SK-N-SH (cell line): ENCODE measurements around the gene TCP10L. TPM values are rescaled to one million over a fixed set of nuclear protein-coding genes. Genes with fewer than 3 reads are reported as not detected.

ENCODE experiments used
- CTCF ChIA-PET: fragments of 300-600, 350-600 bp; formaldehyde crosslinking; extraction: SDS; loops from one replicate; lab custom pipeline; 2021; lab: Yijun Ruan, JAX
- POLR2A ChIA-PET: fragments of 350-600 bp; sonication (Branson Sonifier 250); formaldehyde crosslinking; extraction: SDS; loops from one replicate; lab custom pipeline; 2020; ENCODE audit warnings: antibody characterized with exemption, inconsistent platforms; lab: Yijun Ruan, JAX
- DNase-seq: peaks from one replicate; pipeline ENCODE4 v3.0.0; 2012
- H2AFZ ChIP-seq: fragments of 200-600 bp; sonication (generic); 2 replicates; pipeline ENCODE4 v1.8.1; 2016; ENCODE audit warnings: antibody characterized with exemption, mild to moderate bottlenecking, low read depth
- H3F3A ChIP-seq: fragments of 200-600 bp; sonication (generic); replicated peaks from 2 replicates; pipeline ENCODE3; 2016; ENCODE audit warnings: antibody characterized with exemption, mild to moderate bottlenecking; ENCODE audit not compliant: insufficient read depth
- H3K27ac ChIP-seq, 2 experiments: fragments of 200-500 bp in 1 of 2; fragments of 200-600 bp in 1 of 2; sonication (Bioruptor generic) in 1 of 2; sonication (generic), shearing (Covaris generic) in 1 of 2; 2 replicates each; pipeline versions ENCODE4 v1.5.1 to v1.6.1; 2014 to 2016; ENCODE audit warnings: low read depth in 2 of 2, inconsistent platforms in 1 of 2, low read length in 1 of 2, mild to moderate bottlenecking in 1 of 2, mixed read lengths in 1 of 2
- H3K27me3 ChIP-seq: fragments of 200-600 bp; sonication (generic), shearing (Covaris generic); 2 replicates; pipeline ENCODE4 v1.6.1; 2016; ENCODE audit warnings: mixed run types; ENCODE audit not compliant: insufficient read depth
- H3K36me3 ChIP-seq, 2 experiments: fragments of 200-500 bp in 1 of 2; fragments of 200-600 bp in 1 of 2; sonication (Bioruptor generic) in 1 of 2; sonication (generic) in 1 of 2; replicated peaks in 1 of 2; 2 replicates each; pipeline versions ENCODE3 to v1.5.1; 2014 to 2016; ENCODE audit warnings: low read length in 1 of 2, mild to moderate bottlenecking in 1 of 2; ENCODE audit not compliant: insufficient read depth in 2 of 2, control insufficient read depth in 1 of 2
- H3K4me1 ChIP-seq, 2 experiments: fragments of 200-500 bp in 1 of 2; fragments of 200-600 bp in 1 of 2; sonication (Bioruptor generic) in 1 of 2; sonication (generic), shearing (Covaris generic) in 1 of 2; 2 replicates each; pipeline versions ENCODE4 v1.5.1 to v1.6.1; 2014 to 2016; ENCODE audit warnings: low read depth in 1 of 2, low read length in 1 of 2, mixed run types in 1 of 2; ENCODE audit not compliant: insufficient read depth in 2 of 2, control insufficient read depth in 1 of 2
- H3K4me2 ChIP-seq: fragments of 200-600 bp; sonication (generic), shearing (Covaris generic); 2 replicates; pipeline ENCODE4 v1.6.1; 2017; ENCODE audit warnings: mixed run types
- H3K4me3 ChIP-seq, 2 experiments: fragments of 200-500 bp in 1 of 2; fragments of 200-600 bp in 1 of 2; sonication (Bioruptor generic) in 1 of 2; sonication (generic), shearing (Covaris generic) in 1 of 2; 2 replicates each; pipeline versions ENCODE4 v1.5.1 to v1.8.1; 2014 to 2016; ENCODE audit warnings: low read depth in 2 of 2, inconsistent platforms in 1 of 2, low read length in 1 of 2, mild to moderate bottlenecking in 1 of 2, mixed read lengths in 1 of 2, moderate library complexity in 1 of 2
- H3K79me2 ChIP-seq: fragments of 200-600 bp; sonication (generic); 2 replicates; pipeline ENCODE4 v1.8.1; 2017; ENCODE audit warnings: mild to moderate bottlenecking; ENCODE audit not compliant: insufficient read depth
- H3K9ac ChIP-seq: fragments of 200-600 bp; sonication (generic); 2 replicates; pipeline ENCODE4 v1.6.1; 2017; ENCODE audit warnings: mixed run types
- H3K9me2 ChIP-seq: fragments of 200-600 bp; sonication (generic); 2 replicates; pipeline ENCODE4 v1.6.1; 2017; ENCODE audit warnings: mixed run types
- H3K9me3 ChIP-seq: fragments of 200-600 bp; sonication (generic); 2 replicates; pipeline ENCODE4 v1.6.1; 2017; ENCODE audit warnings: mixed run types, mild to moderate bottlenecking, moderate library complexity
- H4K20me1 ChIP-seq: fragments of 200-600 bp; sonication (generic); 2 replicates; pipeline ENCODE4 v1.6.1; 2017; ENCODE audit warnings: mild to moderate bottlenecking, mixed run types; ENCODE audit not compliant: insufficient read depth
- CHD2 ChIP-seq: fragments of 150-350 bp; IDR thresholded peaks from 2 replicates; pipeline ENCODE4 v1.6.1; 2018; ENCODE audit warnings: low read length; ENCODE audit not compliant: partially characterized antibody
- ELF1 ChIP-seq: IDR thresholded peaks from 2 replicates; pipeline ENCODE4 v1.4.0; 2012
- EZH2phosphoT487 ChIP-seq: fragments of 200-600 bp; sonication (generic); IDR thresholded peaks from 2 replicates; pipeline ENCODE4 v1.6.1; 2017; ENCODE audit warnings: low read depth, mixed run types, mild to moderate bottlenecking, antibody characterized with exemption, moderate library complexity, borderline replicate concordance
- FOXJ3 ChIP-seq: sonication (generic); formaldehyde crosslinking; IDR thresholded peaks from 2 replicates; pipeline ENCODE4 v1.5.1; 2020; ENCODE audit warnings: mild to moderate bottlenecking, missing genetic modification reagents
- GATA2 ChIP-seq: sonication (generic); formaldehyde crosslinking; IDR thresholded peaks from 2 replicates; pipeline ENCODE4 v1.5.0; 2020; ENCODE audit warnings: mild to moderate bottlenecking, missing genetic modification reagents
- IRF3 ChIP-seq: fragments of 150-350 bp; IDR thresholded peaks from 2 replicates; pipeline ENCODE4 v1.6.1; 2016; ENCODE audit warnings: mild to moderate bottlenecking, low read depth, low read length
- NFIC ChIP-seq: IDR thresholded peaks from 2 replicates; pipeline ENCODE4 v1.4.0; 2012; ENCODE audit warnings: borderline replicate concordance
- RAD21 ChIP-seq: IDR thresholded peaks from 2 replicates; pipeline ENCODE4 v1.6.1; 2012; ENCODE audit warnings: mild to moderate bottlenecking, low read length
- TCF12 ChIP-seq: IDR thresholded peaks from 2 replicates; pipeline ENCODE4 v1.4.0; 2012
- TEAD4 ChIP-seq: IDR thresholded peaks from 2 replicates; pipeline ENCODE4 v1.4.0; 2012; ENCODE audit warnings: mild to moderate bottlenecking, borderline replicate concordance; ENCODE audit not compliant: insufficient read depth
- YY1 ChIP-seq: IDR thresholded peaks from 2 replicates; pipeline ENCODE4 v1.4.0; 2012; ENCODE audit warnings: low read depth, mild to moderate bottlenecking
- WGBS: methylation state at CpG from one replicate; pipeline ENCODE4 v1.1.6; 2017; ENCODE audit warnings: low lambda C conversion rate; 5-methylcytosine and 5-hydroxymethylcytosine counted together
- polyA plus RNA-seq, 3 experiments: library from polyadenylated mRNA; depleted of rRNA; stranded (reverse); fragments of >200 nt; gene quantifications; 2 replicates each; pipeline ENCODE4 v1.2.3, GENCODE V29; 2012
- TF ChIP-seq, protein P1 (sequence below): IDR thresholded peaks from 2 replicates; pipeline ENCODE4 v1.4.0; 2012; ENCODE audit warnings: low read depth, borderline replicate concordance
- TF ChIP-seq, protein P2 (sequence below): fragments of 200-600 bp; sonication (generic); IDR thresholded peaks from 2 replicates; pipeline ENCODE4 v1.6.1; 2017; ENCODE audit warnings: antibody characterized with exemption, mild to moderate bottlenecking, moderate library complexity

The TCP10L gene
- polyA plus RNA-seq, 1 of the 3 experiments (the other 2 are of a cell fraction), result 0.33 TPM

- H3K79me2 ChIP-seq, result no peaks in the 10 kb centered on the region
- no peak overlapping the region for H3K9ac ChIP-seq
- 66% methylated on average over 5 of the region's 5 CpGs for WGBS
- no peaks in the 10 kb centered on the region for H4K20me1 ChIP-seq
- H2AFZ ChIP-seq, result no peak overlapping the region
- peaks cover 17% of the 10 kb centered on the region for H3K9me3 ChIP-seq
- no peaks in the 10 kb centered on the region for H3K9me2 ChIP-seq
- POLR2A ChIA-PET, result no interaction called here
- no peaks in the 10 kb centered on the region for H3K27me3 ChIP-seq
- H3K4me1 ChIP-seq, result peaks cover 0 to 6% of the 10 kb centered on the region in 2 experiments; a peak in 3 of 4 replicates
- H3K36me3 ChIP-seq, result peaks cover 0 to 13% of the 10 kb centered on the region in 2 experiments
- peaks cover 9% of the 10 kb centered on the region for H3F3A ChIP-seq
- H3K27ac ChIP-seq, result no peak overlapping the region
- no peak overlapping the region for H3K4me3 ChIP-seq
- TF ChIP-seq GATA2 (CRISPR knock-in tag), result no peak
- 0 out of 2 replicates have a peak, but pooled peaks have one; percentile 21 for TF ChIP-seq NFIC
- TF ChIP-seq IRF3, result no peak
- TF ChIP-seq YY1, result no peak
- TF ChIP-seq TEAD4, result no peak
- H3K4me2 ChIP-seq, result no peak overlapping the region
- DNase-seq, result no peak
- CTCF ChIA-PET, result interaction anchor here (4.1 kb wide), 1 partner anchor 164 kb away, joined by 67 read pairs; no protein-coding TSS in a partner anchor
Observed at GRCh38 chr21:32566741-32567389, 18.5 kb downstream of the TCP10L start.

GRCh38 chr21:32565856-32566465, 19.4 kb downstream of the TCP10L start:
- Histone ChIP-seq H3K4me3 (no peak overlapping the region), H3K79me2 (no peaks in the 10 kb centered on the region), H3K9me2 (no peaks in the 10 kb centered on the region), H3K36me3 (peaks cover 0 to 13% of the 10 kb centered on the region in 2 experiments), H3K9me3 (peaks cover 13% of the 10 kb centered on the region; the same call in 1 of the 2 replicates), H4K20me1 (no peaks in the 10 kb centered on the region), H3K4me1 (peaks cover 0 to 6% of the 10 kb centered on the region in 2 experiments; a peak in 3 of 4 replicates), H3K4me2 (no peak overlapping the region), H3K9ac (no peak overlapping the region)
- 61% methylated on average over 2 of the region's 2 CpGs for WGBS
- TF ChIP-seq, protein P1, sequence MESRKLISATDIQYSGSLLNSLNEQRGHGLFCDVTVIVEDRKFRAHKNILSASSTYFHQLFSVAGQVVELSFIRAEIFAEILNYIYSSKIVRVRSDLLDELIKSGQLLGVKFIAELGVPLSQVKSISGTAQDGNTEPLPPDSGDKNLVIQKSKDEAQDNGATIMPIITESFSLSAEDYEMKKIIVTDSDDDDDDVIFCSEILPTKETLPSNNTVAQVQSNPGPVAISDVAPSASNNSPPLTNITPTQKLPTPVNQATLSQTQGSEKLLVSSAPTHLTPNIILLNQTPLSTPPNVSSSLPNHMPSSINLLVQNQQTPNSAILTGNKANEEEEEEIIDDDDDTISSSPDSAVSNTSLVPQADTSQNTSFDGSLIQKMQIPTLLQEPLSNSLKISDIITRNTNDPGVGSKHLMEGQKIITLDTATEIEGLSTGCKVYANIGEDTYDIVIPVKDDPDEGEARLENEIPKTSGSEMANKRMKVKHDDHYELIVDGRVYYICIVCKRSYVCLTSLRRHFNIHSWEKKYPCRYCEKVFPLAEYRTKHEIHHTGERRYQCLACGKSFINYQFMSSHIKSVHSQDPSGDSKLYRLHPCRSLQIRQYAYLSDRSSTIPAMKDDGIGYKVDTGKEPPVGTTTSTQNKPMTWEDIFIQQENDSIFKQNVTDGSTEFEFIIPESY, result no peak
- TF ChIP-seq, protein P2, sequence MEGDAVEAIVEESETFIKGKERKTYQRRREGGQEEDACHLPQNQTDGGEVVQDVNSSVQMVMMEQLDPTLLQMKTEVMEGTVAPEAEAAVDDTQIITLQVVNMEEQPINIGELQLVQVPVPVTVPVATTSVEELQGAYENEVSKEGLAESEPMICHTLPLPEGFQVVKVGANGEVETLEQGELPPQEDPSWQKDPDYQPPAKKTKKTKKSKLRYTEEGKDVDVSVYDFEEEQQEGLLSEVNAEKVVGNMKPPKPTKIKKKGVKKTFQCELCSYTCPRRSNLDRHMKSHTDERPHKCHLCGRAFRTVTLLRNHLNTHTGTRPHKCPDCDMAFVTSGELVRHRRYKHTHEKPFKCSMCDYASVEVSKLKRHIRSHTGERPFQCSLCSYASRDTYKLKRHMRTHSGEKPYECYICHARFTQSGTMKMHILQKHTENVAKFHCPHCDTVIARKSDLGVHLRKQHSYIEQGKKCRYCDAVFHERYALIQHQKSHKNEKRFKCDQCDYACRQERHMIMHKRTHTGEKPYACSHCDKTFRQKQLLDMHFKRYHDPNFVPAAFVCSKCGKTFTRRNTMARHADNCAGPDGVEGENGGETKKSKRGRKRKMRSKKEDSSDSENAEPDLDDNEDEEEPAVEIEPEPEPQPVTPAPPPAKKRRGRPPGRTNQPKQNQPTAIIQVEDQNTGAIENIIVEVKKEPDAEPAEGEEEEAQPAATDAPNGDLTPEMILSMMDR, result no peak
- TF ChIP-seq ELF1 (no peak), NFIC (no peak), TCF12 (no peak), CHD2 (no peak), GATA2 (CRISPR knock-in tag) (no peak), RAD21 (no peak), EZH2phosphoT487 (no peak), FOXJ3 (CRISPR knock-in tag) (no peak), IRF3 (no peak)
- TF ChIP-seq, all 33 proteins: peak for 0
- no peaks in the 10 kb centered on the region for H3K27me3 ChIP-seq
- peaks cover 9% of the 10 kb centered on the region for H3F3A ChIP-seq
- no peak for DNase-seq
- CTCF ChIA-PET, result no interaction called here
- H2AFZ ChIP-seq, result no peak overlapping the region
- H3K27ac ChIP-seq, result no peak overlapping the region
- POLR2A ChIA-PET, result no interaction called here
